ENCODE results near the gene LSM2. TPM values are rescaled to one million over a fixed set of nuclear protein-coding genes. Genes with fewer than 3 reads are reported as not detected.

The LSM2 gene
- total and polyA plus RNA-seq, 9 of the 15 experiments (the other 6 are each of a cell fraction or from before 2014, with no cell fraction given): 154 to 407 (median 223) TPM

GRCh38 chr6:31799781-31800180 is 7.0 kb downstream of the LSM2 start (continued):
- TF ChIP-seq CEBPB (tag; IDR thresholded peaks at IDR 0.05): no peak
- no peak for TF ChIP-seq ZZZ3 (IDR thresholded peaks at IDR 0.05)
- TF ChIP-seq, protein P1, sequence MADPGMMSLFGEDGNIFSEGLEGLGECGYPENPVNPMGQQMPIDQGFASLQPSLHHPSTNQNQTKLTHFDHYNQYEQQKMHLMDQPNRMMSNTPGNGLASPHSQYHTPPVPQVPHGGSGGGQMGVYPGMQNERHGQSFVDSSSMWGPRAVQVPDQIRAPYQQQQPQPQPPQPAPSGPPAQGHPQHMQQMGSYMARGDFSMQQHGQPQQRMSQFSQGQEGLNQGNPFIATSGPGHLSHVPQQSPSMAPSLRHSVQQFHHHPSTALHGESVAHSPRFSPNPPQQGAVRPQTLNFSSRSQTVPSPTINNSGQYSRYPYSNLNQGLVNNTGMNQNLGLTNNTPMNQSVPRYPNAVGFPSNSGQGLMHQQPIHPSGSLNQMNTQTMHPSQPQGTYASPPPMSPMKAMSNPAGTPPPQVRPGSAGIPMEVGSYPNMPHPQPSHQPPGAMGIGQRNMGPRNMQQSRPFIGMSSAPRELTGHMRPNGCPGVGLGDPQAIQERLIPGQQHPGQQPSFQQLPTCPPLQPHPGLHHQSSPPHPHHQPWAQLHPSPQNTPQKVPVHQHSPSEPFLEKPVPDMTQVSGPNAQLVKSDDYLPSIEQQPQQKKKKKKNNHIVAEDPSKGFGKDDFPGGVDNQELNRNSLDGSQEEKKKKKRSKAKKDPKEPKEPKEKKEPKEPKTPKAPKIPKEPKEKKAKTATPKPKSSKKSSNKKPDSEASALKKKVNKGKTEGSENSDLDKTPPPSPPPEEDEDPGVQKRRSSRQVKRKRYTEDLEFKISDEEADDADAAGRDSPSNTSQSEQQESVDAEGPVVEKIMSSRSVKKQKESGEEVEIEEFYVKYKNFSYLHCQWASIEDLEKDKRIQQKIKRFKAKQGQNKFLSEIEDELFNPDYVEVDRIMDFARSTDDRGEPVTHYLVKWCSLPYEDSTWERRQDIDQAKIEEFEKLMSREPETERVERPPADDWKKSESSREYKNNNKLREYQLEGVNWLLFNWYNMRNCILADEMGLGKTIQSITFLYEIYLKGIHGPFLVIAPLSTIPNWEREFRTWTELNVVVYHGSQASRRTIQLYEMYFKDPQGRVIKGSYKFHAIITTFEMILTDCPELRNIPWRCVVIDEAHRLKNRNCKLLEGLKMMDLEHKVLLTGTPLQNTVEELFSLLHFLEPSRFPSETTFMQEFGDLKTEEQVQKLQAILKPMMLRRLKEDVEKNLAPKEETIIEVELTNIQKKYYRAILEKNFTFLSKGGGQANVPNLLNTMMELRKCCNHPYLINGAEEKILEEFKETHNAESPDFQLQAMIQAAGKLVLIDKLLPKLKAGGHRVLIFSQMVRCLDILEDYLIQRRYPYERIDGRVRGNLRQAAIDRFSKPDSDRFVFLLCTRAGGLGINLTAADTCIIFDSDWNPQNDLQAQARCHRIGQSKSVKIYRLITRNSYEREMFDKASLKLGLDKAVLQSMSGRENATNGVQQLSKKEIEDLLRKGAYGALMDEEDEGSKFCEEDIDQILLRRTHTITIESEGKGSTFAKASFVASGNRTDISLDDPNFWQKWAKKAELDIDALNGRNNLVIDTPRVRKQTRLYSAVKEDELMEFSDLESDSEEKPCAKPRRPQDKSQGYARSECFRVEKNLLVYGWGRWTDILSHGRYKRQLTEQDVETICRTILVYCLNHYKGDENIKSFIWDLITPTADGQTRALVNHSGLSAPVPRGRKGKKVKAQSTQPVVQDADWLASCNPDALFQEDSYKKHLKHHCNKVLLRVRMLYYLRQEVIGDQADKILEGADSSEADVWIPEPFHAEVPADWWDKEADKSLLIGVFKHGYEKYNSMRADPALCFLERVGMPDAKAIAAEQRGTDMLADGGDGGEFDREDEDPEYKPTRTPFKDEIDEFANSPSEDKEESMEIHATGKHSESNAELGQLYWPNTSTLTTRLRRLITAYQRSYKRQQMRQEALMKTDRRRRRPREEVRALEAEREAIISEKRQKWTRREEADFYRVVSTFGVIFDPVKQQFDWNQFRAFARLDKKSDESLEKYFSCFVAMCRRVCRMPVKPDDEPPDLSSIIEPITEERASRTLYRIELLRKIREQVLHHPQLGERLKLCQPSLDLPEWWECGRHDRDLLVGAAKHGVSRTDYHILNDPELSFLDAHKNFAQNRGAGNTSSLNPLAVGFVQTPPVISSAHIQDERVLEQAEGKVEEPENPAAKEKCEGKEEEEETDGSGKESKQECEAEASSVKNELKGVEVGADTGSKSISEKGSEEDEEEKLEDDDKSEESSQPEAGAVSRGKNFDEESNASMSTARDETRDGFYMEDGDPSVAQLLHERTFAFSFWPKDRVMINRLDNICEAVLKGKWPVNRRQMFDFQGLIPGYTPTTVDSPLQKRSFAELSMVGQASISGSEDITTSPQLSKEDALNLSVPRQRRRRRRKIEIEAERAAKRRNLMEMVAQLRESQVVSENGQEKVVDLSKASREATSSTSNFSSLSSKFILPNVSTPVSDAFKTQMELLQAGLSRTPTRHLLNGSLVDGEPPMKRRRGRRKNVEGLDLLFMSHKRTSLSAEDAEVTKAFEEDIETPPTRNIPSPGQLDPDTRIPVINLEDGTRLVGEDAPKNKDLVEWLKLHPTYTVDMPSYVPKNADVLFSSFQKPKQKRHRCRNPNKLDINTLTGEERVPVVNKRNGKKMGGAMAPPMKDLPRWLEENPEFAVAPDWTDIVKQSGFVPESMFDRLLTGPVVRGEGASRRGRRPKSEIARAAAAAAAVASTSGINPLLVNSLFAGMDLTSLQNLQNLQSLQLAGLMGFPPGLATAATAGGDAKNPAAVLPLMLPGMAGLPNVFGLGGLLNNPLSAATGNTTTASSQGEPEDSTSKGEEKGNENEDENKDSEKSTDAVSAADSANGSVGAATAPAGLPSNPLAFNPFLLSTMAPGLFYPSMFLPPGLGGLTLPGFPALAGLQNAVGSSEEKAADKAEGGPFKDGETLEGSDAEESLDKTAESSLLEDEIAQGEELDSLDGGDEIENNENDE (IDR thresholded peaks at IDR 0.05; ENCODE audit: low read depth, low read length): no peak
- no peak for TF ChIP-seq ILF3 (IDR thresholded peaks at IDR 0.05; ENCODE audit: borderline replicate concordance)
- no peak for TF ChIP-seq WHSC1 (IDR thresholded peaks at IDR 0.05; ENCODE audit: low read length)
- TF ChIP-seq, protein P2, sequence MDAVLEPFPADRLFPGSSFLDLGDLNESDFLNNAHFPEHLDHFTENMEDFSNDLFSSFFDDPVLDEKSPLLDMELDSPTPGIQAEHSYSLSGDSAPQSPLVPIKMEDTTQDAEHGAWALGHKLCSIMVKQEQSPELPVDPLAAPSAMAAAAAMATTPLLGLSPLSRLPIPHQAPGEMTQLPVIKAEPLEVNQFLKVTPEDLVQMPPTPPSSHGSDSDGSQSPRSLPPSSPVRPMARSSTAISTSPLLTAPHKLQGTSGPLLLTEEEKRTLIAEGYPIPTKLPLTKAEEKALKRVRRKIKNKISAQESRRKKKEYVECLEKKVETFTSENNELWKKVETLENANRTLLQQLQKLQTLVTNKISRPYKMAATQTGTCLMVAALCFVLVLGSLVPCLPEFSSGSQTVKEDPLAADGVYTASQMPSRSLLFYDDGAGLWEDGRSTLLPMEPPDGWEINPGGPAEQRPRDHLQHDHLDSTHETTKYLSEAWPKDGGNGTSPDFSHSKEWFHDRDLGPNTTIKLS (IDR thresholded peaks at IDR 0.05; ENCODE audit: borderline replicate concordance, low read depth): no peak
